ENCODE measurements around the gene PPP1R13L. TPM values are rescaled to one million over a fixed set of nuclear protein-coding genes. Genes with fewer than 3 reads are reported as not detected.

The PPP1R13L gene
- total RNA-seq, 1 experiment from 2014 or later: 36.4 TPM

- Histone ChIP-seq H3K9me2 (replicated peaks; ENCODE audit: low read length) (no peaks in the 10 kb centered on the region), H3K36me3 (ENCODE audit: low read depth, low read length) (no peaks in the 10 kb centered on the region), H3K4me2 (ENCODE audit: low read length) (peak overlapping the region; percentile 73), H3K27me3 (ENCODE audit: low read length) (no peaks in the 10 kb centered on the region), H3K9me3 (ENCODE audit: low read length) (no peaks in the 10 kb centered on the region), H4K20me1 (ENCODE audit: low read length) (no peaks in the 10 kb centered on the region), H3K4me3 (ENCODE audit: low read length) (peak overlapping the region; percentile 69), H3K79me2 (ENCODE audit: low read length) (peaks cover 13% of the 10 kb centered on the region), H2AFZ (ENCODE audit: low read length) (no peak overlapping the region; the same call in 1 of the 2 replicates), H3K27ac (ENCODE audit: low read length) (peak overlapping the region; percentile 97), H3K9ac (ENCODE audit: low read length) (peak overlapping the region; percentile 87), H3F3A (ENCODE audit: low read length, unreplicated experiment) (peaks cover 3% of the 10 kb centered on the region), H3K4me1 (ENCODE audit: insufficient read depth, low read length) (peaks cover 25% of the 10 kb centered on the region)
- intact Hi-C loops (cut with micrococcal nuclease): loop anchor here (1.0 kb wide), 2 partner anchors 19 to 54 kb away; partner anchors contain the start of gene PPP1R13L
- POLR2A ChIA-PET (ENCODE audit: unreplicated experiment): interaction anchor here (0.7 kb wide), 1 partner anchor 15 kb away, joined by 3 read pairs; no protein-coding TSS in a partner anchor
- DNase-seq: peak; percentile 95
- CTCF ChIA-PET: no interaction called here
- ATAC-seq: peak; percentile 80
- TF ChIP-seq EZH2phosphoT487 (IDR thresholded peaks at IDR 0.05; ENCODE audit: borderline replicate concordance, low read length) (no peak), CTCF (conservative IDR thresholded peaks at IDR 0.05; ENCODE audit: low read depth, low read length) (no peak), EZH2 (IDR thresholded peaks at IDR 0.05; ENCODE audit: low read length, unreplicated experiment) (no peak)
- BruUV-seq (replicated peaks): no TSS peak
Observed at GRCh38 chr19:45424191-45425058, 19.6 kb upstream of the PPP1R13L start.

- H3K4me1 ChIP-seq (ENCODE audit: insufficient read depth, low read length): peaks cover 25% of the 10 kb centered on the region
- H3K4me2 ChIP-seq (ENCODE audit: low read length): peak within 1 kb of the TSS; percentile 73
- BruUV-seq (replicated peaks): TSS peak; percentile 96
- H3K9me2 ChIP-seq (replicated peaks; ENCODE audit: low read length): no peaks in the 10 kb centered on the region
- ATAC-seq (peak; percentile 78), DNase-seq (peak; percentile 93)
- H3K27me3 ChIP-seq (ENCODE audit: low read length): no peaks in the 10 kb centered on the region
- intact Hi-C loops (cut with micrococcal nuclease): loop anchor here (1.0 kb wide), 2 partner anchors 18 to 55 kb away; partner anchors contain the start of gene PPP1R13L
- peak within 1 kb of the TSS; percentile 87 for H3K9ac ChIP-seq (ENCODE audit: low read length)
- H3K79me2 ChIP-seq (ENCODE audit: low read length): peaks cover 13% of the 10 kb centered on the region
- no peak within 1 kb of the TSS; the same call in 1 of the 2 replicates for H2AFZ ChIP-seq (ENCODE audit: low read length)
- no peaks in the 10 kb centered on the region for H3K9me3 ChIP-seq (ENCODE audit: low read length)
- no peaks in the 10 kb centered on the region for H4K20me1 ChIP-seq (ENCODE audit: low read length)
- peak within 1 kb of the TSS; percentile 69 for H3K4me3 ChIP-seq (ENCODE audit: low read length)
- CTCF ChIA-PET: no interaction called here
- TF ChIP-seq EZH2 (IDR thresholded peaks at IDR 0.05; ENCODE audit: low read length, unreplicated experiment) (no peak), CTCF (conservative IDR thresholded peaks at IDR 0.05; ENCODE audit: low read depth, low read length) (no peak), EZH2phosphoT487 (IDR thresholded peaks at IDR 0.05; ENCODE audit: borderline replicate concordance, low read length) (no peak)
- H3K36me3 ChIP-seq (ENCODE audit: low read depth, low read length): no peaks in the 10 kb centered on the region
- H3F3A ChIP-seq (ENCODE audit: low read length, unreplicated experiment): peaks cover 3% of the 10 kb centered on the region
- peak within 1 kb of the TSS; percentile 97 for H3K27ac ChIP-seq (ENCODE audit: low read length)
- POLR2A ChIA-PET (ENCODE audit: unreplicated experiment): interaction anchor here (0.7 kb wide), 1 partner anchor 15 kb away, joined by 3 read pairs; no protein-coding TSS in a partner anchor
Observed at GRCh38 chr19:45423589-45424190, 18.8 kb upstream of the PPP1R13L start, which contains the start of gene ERCC1. ERCC1 (minus strand) TSS chr19:45423917; CDS start chr19:45423374, 543 bp downstream.
